Left forelimb (tissue), 1 donor: Measurements from ENCODE around the gene COL17A1.

Experiments
- DNase-seq: peaks from one replicate; pipeline ENCODE4 v3.0.0-alpha.2; 2018; ENCODE audit warnings: low spot score

COL17A1 gene

GRCh38 chr10:104052431-104052830, 33.2 kb downstream of the COL17A1 start:
- no peak for DNase-seq

- peak; percentile 17 for DNase-seq
Observed at GRCh38 chr10:104049504-104050250, 36.0 kb downstream of the COL17A1 start.

- DNase-seq = no peak
Observed at GRCh38 chr10:104046651-104047050, 39.0 kb downstream of the COL17A1 start.

- no peak for DNase-seq
Observed at GRCh38 chr10:104045151-104046089, 40.3 kb downstream of the COL17A1 start.

- DNase-seq = no peak
Observed at GRCh38 chr10:104043854-104044253, 41.8 kb downstream of the COL17A1 start.

- DNase-seq = peak; percentile 41
Observed at GRCh38 chr10:104043185-104043830, 42.4 kb downstream of the COL17A1 start.

- DNase-seq = no peak
Observed at GRCh38 chr10:104041891-104042535, 43.7 kb downstream of the COL17A1 start.

- DNase-seq = no peak
Observed at GRCh38 chr10:104040862-104041789, 44.6 kb downstream of the COL17A1 start.

GRCh38 chr10:104040382-104040781, 45.3 kb downstream of the COL17A1 start:
- DNase-seq = no peak

GRCh38 chr10:104038958-104039752, 46.5 kb downstream of the COL17A1 start:
- DNase-seq = no peak

- no peak for DNase-seq
Observed at GRCh38 chr10:104038537-104038936, 47.1 kb downstream of the COL17A1 start.

- DNase-seq = no peak
Observed at GRCh38 chr10:104037261-104037951, 48.3 kb downstream of the COL17A1 start.

GRCh38 chr10:104036518-104037260, 49.0 kb downstream of the COL17A1 start:
- DNase-seq = no peak

GRCh38 chr10:104036069-104036384, 49.7 kb downstream of the COL17A1 start:
- no peak for DNase-seq

GRCh38 chr10:104035194-104036068, 50.2 kb downstream of the COL17A1 start:
- DNase-seq = no peak

- DNase-seq = no peak
Observed at GRCh38 chr10:104034401-104035193, 51.1 kb downstream of the COL17A1 start.

GRCh38 chr10:104033966-104034365, 51.7 kb downstream of the COL17A1 start:
- no peak for DNase-seq
